ENCODE results near the gene MTIF3. TPM values are rescaled to one million over a fixed set of nuclear protein-coding genes. Genes with fewer than 3 reads are reported as not detected.

MTIF3 gene
- total RNA-seq, 2 donors from 2014 or later = 28.3 to 29.5 TPM

GRCh38 chr13:27419328-27419727, 31.0 kb downstream of the MTIF3 start:
- TF ChIP-seq CTCF (IDR thresholded peaks at IDR 0.05) = no peak

GRCh38 chr13:27415116-27415515, 35.2 kb downstream of the MTIF3 start:
- Histone ChIP-seq H3K27ac (no peak overlapping the region), H3K36me3 (no peaks in the 10 kb centered on the region)
- no peak for ATAC-seq (ENCODE audit: insufficient number of reproducible peaks, low FRiP score, low read depth)

More at GRCh38 chr13:27419328-27419727, 31.0 kb downstream of the MTIF3 start:
- Histone ChIP-seq H3K36me3 (no peaks in the 10 kb centered on the region), H3K4me3 (no peak overlapping the region), H3K4me1 (ENCODE audit: control insufficient read depth in 1 of 2, low read depth in 2 of 2) (peaks cover 0 to 5% of the 10 kb centered on the region in 2 donors), H3K27ac (no peak overlapping the region), H3K9me3 (no peaks in the 10 kb centered on the region), H3K27me3 (replicated peaks; ENCODE audit: insufficient read depth) (no peaks in the 10 kb centered on the region)
- ATAC-seq (ENCODE audit: insufficient number of reproducible peaks, low FRiP score, low read depth) (no peak), DNase-seq (ENCODE audit: low spot score) (no peak)

GRCh38 chr13:27411341-27411740, 39.0 kb downstream of the MTIF3 start:
- no peak for TF ChIP-seq CTCF (IDR thresholded peaks at IDR 0.05)
- Histone ChIP-seq H3K27ac (no peak overlapping the region), H3K4me3 (no peak overlapping the region), H3K27me3 (replicated peaks; ENCODE audit: insufficient read depth) (no peaks in the 10 kb centered on the region), H3K4me1 (ENCODE audit: control insufficient read depth in 1 of 2, low read depth in 2 of 2) (no peaks in the 10 kb centered on the region), H3K36me3 (no peaks in the 10 kb centered on the region), H3K9me3 (no peaks in the 10 kb centered on the region)
- DNase-seq (ENCODE audit: low spot score) (no peak), ATAC-seq (ENCODE audit: insufficient number of reproducible peaks, low FRiP score, low read depth) (no peak)

More at GRCh38 chr13:27415116-27415515, 35.2 kb downstream of the MTIF3 start:
- no peaks in the 10 kb centered on the region for H3K27me3 ChIP-seq (replicated peaks; ENCODE audit: insufficient read depth)
- no peaks in the 10 kb centered on the region for H3K4me1 ChIP-seq (ENCODE audit: control insufficient read depth in 1 of 2, low read depth in 2 of 2)
- no peak for DNase-seq (ENCODE audit: low spot score)
- H3K4me3 ChIP-seq = no peak overlapping the region
- H3K9me3 ChIP-seq = no peaks in the 10 kb centered on the region
- no peak for TF ChIP-seq CTCF (IDR thresholded peaks at IDR 0.05)

- Histone ChIP-seq H3K27me3 (replicated peaks; ENCODE audit: insufficient read depth) (no peaks in the 10 kb centered on the region), H3K27ac (no peak overlapping the region), H3K36me3 (no peaks in the 10 kb centered on the region), H3K9me3 (no peaks in the 10 kb centered on the region), H3K4me1 (ENCODE audit: control insufficient read depth in 1 of 2, low read depth in 2 of 2) (peaks cover 0 to 1% of the 10 kb centered on the region in 2 donors), H3K4me3 (no peak overlapping the region)
- ATAC-seq (ENCODE audit: insufficient number of reproducible peaks, low FRiP score, low read depth) = no peak
- no peak for DNase-seq (ENCODE audit: low spot score)
- no peak for TF ChIP-seq CTCF (IDR thresholded peaks at IDR 0.05)
These were observed 41.4 kb downstream of the MTIF3 start for GRCh38 chr13:27409013-27409412.

- no peak for DNase-seq (ENCODE audit: low spot score)
- Histone ChIP-seq H3K4me1 (ENCODE audit: control insufficient read depth in 1 of 2, low read depth in 2 of 2) (peaks cover 5 to 11% of the 10 kb centered on the region in 2 donors), H3K27me3 (replicated peaks; ENCODE audit: insufficient read depth) (no peaks in the 10 kb centered on the region), H3K27ac (no peak overlapping the region), H3K4me3 (no peak overlapping the region), H3K9me3 (no peaks in the 10 kb centered on the region), H3K36me3 (no peaks in the 10 kb centered on the region)
- no peak for ATAC-seq (ENCODE audit: insufficient number of reproducible peaks, low FRiP score, low read depth)
- no peak for TF ChIP-seq CTCF (IDR thresholded peaks at IDR 0.05)
These were observed 42.3 kb downstream of the MTIF3 start for GRCh38 chr13:27408074-27408473.

Data from thoracic aorta (tissue), 2 donors.